SK-N-MC (cell line): ENCODE measurements around the gene HAPSTR1.

ENCODE experiments used
- DNase-seq: peaks from one replicate; pipeline ENCODE4 v3.0.0-alpha.2; 2011; ENCODE audit warnings: low read depth, low spot score
- H3K27ac ChIP-seq: fragments of 200-600 bp; sonication (generic); 2 replicates; pipeline ENCODE4 v1.5.1; 2016; ENCODE audit warnings: mixed run types
- H3K36me3 ChIP-seq: fragments of 200-600 bp; sonication (generic); 2 replicates; pipeline ENCODE4 v1.6.1; 2017; ENCODE audit warnings: antibody characterized with exemption, low read length, mixed read lengths; ENCODE audit not compliant: insufficient read depth
- H3K4me3 ChIP-seq: fragments of 200-600 bp; sonication (generic); 2 replicates; pipeline ENCODE4 v1.5.1; 2016
- H3K9ac ChIP-seq: fragments of 200-600 bp; sonication (generic); 2 replicates; pipeline ENCODE4 v1.8.0; 2017; ENCODE audit warnings: mixed run types, mixed read lengths; ENCODE audit not compliant: insufficient read length
- H3K9me3 ChIP-seq: fragments of 200-600 bp; sonication (generic); 2 replicates; pipeline ENCODE4 v1.6.1; 2017; ENCODE audit warnings: low read depth, mild to moderate bottlenecking, antibody characterized with exemption, low read length, moderate library complexity, mixed read lengths
- EZH2 ChIP-seq: fragments of 200-600 bp; sonication (generic); IDR thresholded peaks from one replicate; pipeline ENCODE4 v1.6.1; 2017; ENCODE audit warnings: antibody characterized with exemption
- FOXP2 ChIP-seq: optimal IDR thresholded peaks from 2 replicates; pipeline ENCODE3; 2011; ENCODE audit warnings: mild to moderate bottlenecking, moderate library complexity; ENCODE audit not compliant: insufficient read depth; ENCODE audit errors: extremely low read length, control extremely low read depth
- POLR2AphosphoS5 ChIP-seq: IDR thresholded peaks from 2 replicates; pipeline ENCODE4 v1.6.1; 2012; ENCODE audit warnings: mild to moderate bottlenecking, low read depth, low read length, borderline replicate concordance

Gene HAPSTR1

GRCh38 chr16:9138731-9139501 lies 47.5 kb downstream of the HAPSTR1 start:
- DNase-seq = no peak
- H3K36me3 ChIP-seq = no peaks in the 10 kb centered on the region
- TF ChIP-seq POLR2AphosphoS5 (no peak), EZH2 (no peak), FOXP2 (no peak)
- no peaks in the 10 kb centered on the region for H3K9me3 ChIP-seq
- H3K27ac ChIP-seq = no peak overlapping the region
- no peak overlapping the region for H3K9ac ChIP-seq
- peak overlapping the region; percentile 49 for H3K4me3 ChIP-seq

DNA sequence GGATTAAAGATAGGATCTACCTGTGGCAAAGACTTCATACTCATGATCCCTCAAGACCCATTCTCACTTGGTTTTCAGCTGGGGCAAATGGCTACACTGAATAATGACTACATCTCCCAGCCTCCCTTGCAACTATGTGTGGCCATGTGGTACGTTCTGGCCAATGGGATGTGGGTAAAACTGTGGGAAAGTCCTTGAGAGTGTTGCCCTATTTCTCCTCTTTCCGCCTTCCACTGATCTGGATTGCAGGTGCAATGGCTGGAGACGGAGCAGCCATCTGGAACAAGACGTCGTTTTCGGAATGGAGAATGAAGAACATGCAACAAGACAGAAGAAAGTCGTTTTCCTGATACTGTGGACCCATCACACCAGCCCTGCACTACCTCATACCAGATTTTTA lies 48.5 kb downstream of the HAPSTR1 start:
- Histone ChIP-seq H3K9ac (no peak overlapping the region), H3K4me3 (no peak overlapping the region), H3K36me3 (no peaks in the 10 kb centered on the region), H3K9me3 (no peaks in the 10 kb centered on the region), H3K27ac (no peak overlapping the region)
- no peak for DNase-seq
- no peak for TF ChIP-seq EZH2
- no peak for TF ChIP-seq FOXP2
- no peak for TF ChIP-seq POLR2AphosphoS5
